Keratinocyte (primary cell): ENCODE results near the gene AKR1B1. TPM values are rescaled to one million over a fixed set of nuclear protein-coding genes. Genes with fewer than 3 reads are reported as not detected.

Source experiments
- DNase-seq: peaks from one replicate; pipeline ENCODE4 v3.0.0-alpha.2; 2011; ENCODE audit warnings: low read depth, missing footprints, low spot score
- FAIRE-seq: peaks from 2 replicates; lab custom pipeline; 2011; peaks lifted over from hg19 to GRCh38; lab: Jason Lieb, UNC
- H2AFZ ChIP-seq: 2 replicates; pipeline ENCODE4 v1.6.0; 2012; ENCODE audit warnings: low read length, control low read depth, inconsistent platforms; ENCODE audit not compliant: control insufficient read depth
- H3K27ac ChIP-seq: 2 replicates; pipeline ENCODE4 v1.5.1; 2011; ENCODE audit warnings: low read length; ENCODE audit not compliant: control insufficient read depth, insufficient read depth
- H3K27me3 ChIP-seq: 3 replicates; pipeline ENCODE4 v1.6.0; 2011; ENCODE audit warnings: low read length; ENCODE audit not compliant: control insufficient read depth, insufficient read depth; ENCODE audit errors: extremely low read depth
- H3K36me3 ChIP-seq, 2 experiments: 2 replicates in 1 of 2; 3 replicates in 1 of 2; pipeline ENCODE4 v1.5.1; 2011; ENCODE audit warnings: low read length in 2 of 2, mild to moderate bottlenecking in 1 of 2; ENCODE audit not compliant: control insufficient read depth in 2 of 2, insufficient read depth in 2 of 2; ENCODE audit errors: extremely low read depth in 1 of 2
- H3K4me1 ChIP-seq: 3 replicates; pipeline ENCODE4 v1.5.1; 2011; ENCODE audit warnings: low read length; ENCODE audit not compliant: control insufficient read depth, insufficient read depth; ENCODE audit errors: extremely low read depth
- H3K4me2 ChIP-seq: 3 replicates; pipeline ENCODE4 v1.6.0; 2011; ENCODE audit warnings: low read depth, low read length; ENCODE audit not compliant: control insufficient read depth, insufficient read depth; ENCODE audit errors: extremely low read depth
- H3K4me3 ChIP-seq, 3 experiments: fragments of 200-600 bp in 1 of 3; sonication (generic) in 1 of 3; 2 replicates in 2 of 3; 3 replicates in 1 of 3; pipeline ENCODE4 v1.5.1; 2011 to 2016; ENCODE audit warnings: low read length in 3 of 3, mild to moderate bottlenecking in 3 of 3, control low read depth in 2 of 3, inconsistent platforms in 1 of 3, low read depth in 1 of 3, mixed read lengths in 1 of 3, mixed run types in 1 of 3, moderate library complexity in 1 of 3; ENCODE audit not compliant: control insufficient read depth in 2 of 3, insufficient read depth in 2 of 3; ENCODE audit errors: extremely low read depth in 1 of 3
- H3K79me2 ChIP-seq: 2 replicates; pipeline ENCODE4 v1.6.0; 2012; ENCODE audit warnings: low read length; ENCODE audit not compliant: control insufficient read depth, insufficient read depth
- H3K9ac ChIP-seq: 3 replicates; pipeline ENCODE4 v1.6.0; 2011; ENCODE audit warnings: low read length; ENCODE audit not compliant: control insufficient read depth, insufficient read depth; ENCODE audit errors: extremely low read depth
- H3K9me1 ChIP-seq: 3 replicates; pipeline ENCODE4 v1.6.0; 2011; ENCODE audit warnings: low read length; ENCODE audit not compliant: control insufficient read depth, insufficient read depth; ENCODE audit errors: extremely low read depth
- H3K9me3 ChIP-seq: 2 replicates; pipeline ENCODE4 v1.5.1; 2012; ENCODE audit warnings: low read depth, low read length; ENCODE audit not compliant: control insufficient read depth
- H4K20me1 ChIP-seq: 3 replicates; pipeline ENCODE4 v1.6.0; 2011; ENCODE audit warnings: low read length; ENCODE audit not compliant: control insufficient read depth, insufficient read depth; ENCODE audit errors: extremely low read depth
- CTCF ChIP-seq, 3 experiments: IDR thresholded peaks in 1 of 3; conservative IDR thresholded peaks in 1 of 3; optimal IDR thresholded peaks in 1 of 3; 2 replicates in 2 of 3; 3 replicates in 1 of 3; pipeline versions ENCODE3 to v1.5.1; 2011; ENCODE audit warnings: low read length in 3 of 3, mild to moderate bottlenecking in 3 of 3, moderate library complexity in 2 of 3, control low read depth in 1 of 3, inconsistent platforms in 1 of 3; ENCODE audit not compliant: insufficient read depth in 2 of 3; ENCODE audit errors: extremely low read depth in 1 of 3
- EZH2 ChIP-seq: IDR thresholded peaks from one replicate; pipeline ENCODE4 v1.6.1; 2012; ENCODE audit warnings: inconsistent platforms, mild to moderate bottlenecking, low read length, moderate library complexity
- dilution Hi-C: fragments of 300-500 bp; cut with MboI; formaldehyde crosslinking; loops from one replicate; pipeline ENCODE4 v1.7.0; 2020; ENCODE audit warnings: low sequenced_read_pairs; ENCODE audit not compliant: extremely low pct_ligation_motif_present
- polyA plus RNA-seq, 5 experiments: library from polyadenylated mRNA; depleted of rRNA in 3 of 5; stranded (reverse) in 3 of 5; stranded (forward) in 1 of 5; unstranded in 1 of 5; fragments of >200 nt; gene quantifications; 1 replicate in 1 of 5; 2 replicates in 3 of 5; 3 replicates in 1 of 5; pipeline versions ENCODE4 v1.2.1 to v1.2.3, GENCODE V29; 2011 to 2012; ENCODE audit warnings: missing spikeins in 2 of 5, low read depth in 1 of 5, low replicate concordance in 1 of 5

AKR1B1 gene
- polyA plus RNA-seq, 1 donor (not counting 4 experiments of a cell fraction or from before 2014, with no cell fraction given), result 139 TPM

GRCh38 chr7:134480730-134481129 is 21.8 kb upstream of the AKR1B1 start:
- Histone ChIP-seq H3K9me1 (no peaks in the 10 kb centered on the region), H3K27ac (no peak overlapping the region), H2AFZ (no peak overlapping the region), H3K79me2 (no peaks in the 10 kb centered on the region), H4K20me1 (no peaks in the 10 kb centered on the region), H3K4me1 (peaks cover 8% of the 10 kb centered on the region), H3K9me3 (no peaks in the 10 kb centered on the region), H3K4me3 (no peak overlapping the region), H3K36me3 (no peaks in the 10 kb centered on the region), H3K9ac (no peak overlapping the region), H3K27me3 (no peaks in the 10 kb centered on the region), H3K4me2 (peak overlapping the region; percentile 18)
- dilution Hi-C loops, result no loop called here
- no peak for TF ChIP-seq EZH2
- TF ChIP-seq CTCF (optimal IDR thresholded peaks at IDR 0.05 in 1 of 3, IDR thresholded peaks at IDR 0.05 in 1 of 3, conservative IDR thresholded peaks at IDR 0.05 in 1 of 3; ENCODE audit: extremely low read depth in 1 of 3, insufficient read depth in 2 of 3, low read length in 3 of 3), result no peak
- FAIRE-seq (peak; percentile 39), DNase-seq (no peak)

GRCh38 chr7:134480202-134480601 is 21.3 kb upstream of the AKR1B1 start:
- no peak for TF ChIP-seq CTCF (optimal IDR thresholded peaks at IDR 0.05 in 1 of 3, IDR thresholded peaks at IDR 0.05 in 1 of 3, conservative IDR thresholded peaks at IDR 0.05 in 1 of 3; ENCODE audit: extremely low read depth in 1 of 3, insufficient read depth in 2 of 3, low read length in 3 of 3)
- TF ChIP-seq EZH2, result no peak
- Histone ChIP-seq H3K9me3 (no peaks in the 10 kb centered on the region), H3K4me3 (no peak overlapping the region), H3K79me2 (no peaks in the 10 kb centered on the region), H2AFZ (no peak overlapping the region), H3K27me3 (no peaks in the 10 kb centered on the region), H3K27ac (no peak overlapping the region), H3K4me2 (no peak overlapping the region), H3K9me1 (no peaks in the 10 kb centered on the region), H3K4me1 (peaks cover 8% of the 10 kb centered on the region), H4K20me1 (no peaks in the 10 kb centered on the region), H3K36me3 (no peaks in the 10 kb centered on the region), H3K9ac (no peak overlapping the region)
- no peak for DNase-seq
- no peak for FAIRE-seq
- dilution Hi-C loops, result no loop called here
